Upper lobe of right lung (tissue), 1 donor: ENCODE data around the gene SUMF2. TPM values are rescaled to one million over a fixed set of nuclear protein-coding genes. Genes with fewer than 3 reads are reported as not detected.
"Not testable (repeated sequence)": the region's sequence is repeated elsewhere in the genome, so short reads cannot be mapped to it uniquely, and the experiment has no call there.

Experiments used
- ATAC-seq: fragments of 200-7000 bp; cut with Tn5 transposase; one replicate; pipeline ENCODE4 v1.9.1; 2020; ENCODE audit warnings: mild to moderate bottlenecking, moderate library complexity
- DNase-seq: peaks from one replicate; pipeline ENCODE4 v3.0.0-alpha.2; 2020
- H3K27ac ChIP-seq: fragments of 200-600 bp; one replicate; pipeline ENCODE4 v1.8.0; 2022
- H3K27me3 ChIP-seq: fragments of 200-600 bp; one replicate; pipeline ENCODE4 v1.8.0; 2022; ENCODE audit warnings: mild to moderate bottlenecking
- H3K36me3 ChIP-seq: fragments of 200-600 bp; one replicate; pipeline ENCODE4 v1.8.0; 2022
- H3K4me1 ChIP-seq: fragments of 200-600 bp; one replicate; pipeline ENCODE4 v1.8.0; 2022
- H3K4me3 ChIP-seq: fragments of 200-600 bp; one replicate; pipeline ENCODE4 v1.8.0; 2022; ENCODE audit warnings: mild to moderate bottlenecking
- H3K9me3 ChIP-seq: fragments of 200-600 bp; one replicate; pipeline ENCODE4 v1.8.0; 2022
- CTCF ChIP-seq: fragments of 200-600 bp; IDR thresholded peaks from one replicate; pipeline ENCODE4 v1.8.0; 2022; ENCODE audit warnings: antibody characterized with exemption
- intact Hi-C: fragments of 100-400 bp; cut with DNase I; formaldehyde crosslinking; loops from one replicate; pipeline ENCODE4 v1.11.0; 2022
- total RNA-seq: library from RNA; stranded (reverse); fragmentation: NEBNext Ultra II Directional; extraction: Animal tissue kit (Norgen Biotek cat#: 25700); gene quantifications from one replicate; pipeline ENCODE4 v1.2.1, GENCODE V29; 2021
- donor health status: DM: no; HTN: yes; CAD: no; lungs with severe emphysema.

Gene SUMF2
- total RNA-seq, 1 donor from 2014 or later = 167 TPM

GRCh38 chr7:56030340-56030739 is 33.7 kb upstream of the SUMF2 start:
- no peak for DNase-seq
- no peak for ATAC-seq

GRCh38 chr7:56031556-56031955 is 32.5 kb upstream of the SUMF2 start:
- H3K27me3 ChIP-seq, intact Hi-C loops, ATAC-seq, H3K4me1 ChIP-seq, H3K36me3 ChIP-seq, DNase-seq, H3K9me3 ChIP-seq, H3K4me3 ChIP-seq, H3K27ac ChIP-seq: not testable (repeated sequence)

More at GRCh38 chr7:56030340-56030739, 33.7 kb upstream of the SUMF2 start:
- intact Hi-C loops = no loop called here
- TF ChIP-seq CTCF = no peak
- H3K9me3 ChIP-seq = no peaks in the 10 kb centered on the region
- no peaks in the 10 kb centered on the region for H3K27me3 ChIP-seq
- no peak overlapping the region for H3K27ac ChIP-seq
- no peak overlapping the region for H3K4me3 ChIP-seq
- H3K36me3 ChIP-seq = no peaks in the 10 kb centered on the region
- peaks cover 4% of the 10 kb centered on the region for H3K4me1 ChIP-seq

- H3K27ac ChIP-seq, H3K9me3 ChIP-seq, ATAC-seq: not testable (repeated sequence)
These were observed 31.5 kb upstream of the SUMF2 start for GRCh38 chr7:56032578-56032977.

GRCh38 chr7:56033671-56034432 is 30.2 kb upstream of the SUMF2 start:
- H3K9me3 ChIP-seq = no peaks in the 10 kb centered on the region
- TF ChIP-seq CTCF = peak; percentile 45
- H3K36me3 ChIP-seq = no peaks in the 10 kb centered on the region
- H3K27ac ChIP-seq = peak overlapping the region; percentile 61
- peaks cover 4% of the 10 kb centered on the region for H3K4me1 ChIP-seq
- peak overlapping the region; percentile 63 for H3K4me3 ChIP-seq
- intact Hi-C loops = no loop called here
- no peaks in the 10 kb centered on the region for H3K27me3 ChIP-seq
- ATAC-seq (peak; percentile 94), DNase-seq (peak; percentile 84)

More at GRCh38 chr7:56032578-56032977, 31.5 kb upstream of the SUMF2 start:
- H3K36me3 ChIP-seq, intact Hi-C loops, DNase-seq, H3K4me1 ChIP-seq, H3K27me3 ChIP-seq, H3K4me3 ChIP-seq: not testable (repeated sequence)

- Histone ChIP-seq H3K36me3 (no peaks in the 10 kb centered on the region), H3K4me3 (no peak overlapping the region), H3K4me1 (no peaks in the 10 kb centered on the region), H3K9me3 (no peaks in the 10 kb centered on the region), H3K27me3 (no peaks in the 10 kb centered on the region), H3K27ac (no peak overlapping the region)
- DNase-seq = no peak
- intact Hi-C loops = no loop called here
- ATAC-seq = no peak
- no peak for TF ChIP-seq CTCF
These were observed 23.4 kb upstream of the SUMF2 start for GRCh38 chr7:56040730-56041129.

- H3K36me3 ChIP-seq, H3K9me3 ChIP-seq, DNase-seq, intact Hi-C loops, H3K27ac ChIP-seq, H3K27me3 ChIP-seq, H3K4me3 ChIP-seq: not testable (repeated sequence)
- ATAC-seq = peak; percentile 57
- H3K4me1 ChIP-seq = peaks cover 26% of the 10 kb centered on the region
These were observed 18.3 kb upstream of the SUMF2 start for GRCh38 chr7:56045758-56046157.

- no peaks in the 10 kb centered on the region for H3K27me3 ChIP-seq
- no peak for TF ChIP-seq CTCF
- H3K9me3 ChIP-seq = no peaks in the 10 kb centered on the region
- intact Hi-C loops = no loop called here
- peaks cover 26% of the 10 kb centered on the region for H3K4me1 ChIP-seq
- ATAC-seq = no peak
- H3K4me3 ChIP-seq = no peak overlapping the region
- DNase-seq = peak; percentile 3
- H3K27ac ChIP-seq = peak overlapping the region; percentile 12
- no peaks in the 10 kb centered on the region for H3K36me3 ChIP-seq
These were observed 17.2 kb upstream of the SUMF2 start for GRCh38 chr7:56046721-56047445.

- DNase-seq = peak; percentile 22
- H3K36me3 ChIP-seq, H3K9me3 ChIP-seq, ATAC-seq, H3K4me3 ChIP-seq, intact Hi-C loops, H3K27me3 ChIP-seq: not testable (repeated sequence)
- Histone ChIP-seq H3K4me1 (peaks cover 30% of the 10 kb centered on the region), H3K27ac (peak overlapping the region; percentile 12)
These were observed 16.5 kb upstream of the SUMF2 start for GRCh38 chr7:56047446-56048116.
